NCI-H2227 treated with DMSO at 0.1 percent for 48 hours (cell line): ENCODE results near the gene WAPL.

Experiments used
- DNase-seq: peaks from one replicate; lab custom pipeline; 2025; lab: John Stamatoyannopoulos, UW

Gene WAPL

DNA sequence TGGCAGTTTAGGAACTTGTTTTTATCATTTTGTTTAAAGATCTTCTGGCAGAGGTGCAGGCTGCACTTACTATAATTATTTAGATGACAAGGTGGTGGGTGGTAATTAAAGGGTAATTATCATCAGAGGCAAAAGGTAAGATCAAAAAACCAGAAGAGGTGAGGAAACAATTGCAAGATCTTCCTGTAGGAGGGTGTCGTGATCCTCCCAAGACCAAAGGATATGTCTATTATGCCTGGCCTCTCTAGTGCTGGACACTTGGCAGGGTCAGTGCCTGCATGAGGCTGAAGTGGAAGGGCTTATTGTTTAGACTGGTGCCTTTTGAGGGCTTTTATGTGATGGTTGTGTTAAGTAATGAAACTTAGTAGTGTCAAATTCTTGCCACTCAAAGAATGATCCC, 1.8 kb upstream of the WAPL start:
- DNase-seq: peak; percentile 5

DNA sequence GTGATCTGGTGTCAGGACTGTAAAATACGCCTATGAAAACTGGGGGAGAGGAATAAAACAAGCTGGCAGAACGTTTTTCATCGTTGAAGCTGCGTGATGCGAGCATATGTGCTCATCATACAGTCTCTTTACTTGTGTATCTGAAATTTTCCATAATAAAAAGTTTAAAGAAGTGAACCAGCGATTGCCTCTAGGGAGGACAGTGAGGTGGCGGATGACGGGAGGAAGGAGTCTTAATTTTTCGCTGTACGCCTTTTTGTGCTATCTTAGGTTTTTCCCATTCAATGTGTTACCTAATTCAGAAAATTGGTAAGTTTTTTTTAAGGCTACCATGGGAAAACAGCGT, 891 bp upstream of the WAPL start:
- DNase-seq: no peak

DNA sequence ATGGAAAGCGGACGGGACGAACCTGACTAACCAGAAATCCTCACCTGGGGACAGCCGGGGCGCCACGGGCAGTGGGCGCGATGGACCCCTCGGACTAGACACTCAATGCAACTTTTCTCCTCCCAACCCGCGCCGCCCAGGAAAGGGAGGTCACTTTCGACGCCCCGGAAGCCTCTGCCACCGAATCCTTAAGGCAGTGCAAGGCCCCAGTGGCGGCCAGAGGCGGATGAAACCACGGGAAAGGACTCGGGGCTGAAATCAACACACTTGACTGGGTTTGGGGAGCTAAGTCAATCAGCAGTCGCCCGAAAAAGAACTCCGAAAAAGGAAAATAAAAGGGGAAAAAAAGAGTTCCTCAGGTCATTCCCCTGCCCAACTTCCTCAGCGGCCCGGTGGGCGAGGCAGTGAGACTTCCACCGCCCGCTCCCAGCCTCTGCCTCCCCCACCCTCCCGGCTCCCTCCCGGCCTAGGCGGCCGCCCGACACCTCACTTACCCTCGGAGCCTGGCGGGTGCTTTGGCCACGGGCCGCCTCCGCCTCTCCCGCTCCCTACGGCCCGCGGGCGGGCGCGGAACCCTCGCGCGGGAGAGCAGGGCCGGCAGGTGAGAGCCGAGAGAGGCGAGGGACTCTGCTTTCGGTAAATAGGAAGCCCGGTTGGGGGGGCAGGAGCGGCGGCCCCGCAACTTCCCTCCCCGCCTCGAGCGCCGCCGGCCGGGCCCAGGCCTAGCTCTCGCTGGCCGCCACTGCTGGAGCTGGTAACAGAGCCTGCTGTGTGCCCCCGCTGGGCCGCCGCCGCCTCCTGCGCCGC, 518 bp downstream of the WAPL start:
- DNase-seq: no peak

DNA sequence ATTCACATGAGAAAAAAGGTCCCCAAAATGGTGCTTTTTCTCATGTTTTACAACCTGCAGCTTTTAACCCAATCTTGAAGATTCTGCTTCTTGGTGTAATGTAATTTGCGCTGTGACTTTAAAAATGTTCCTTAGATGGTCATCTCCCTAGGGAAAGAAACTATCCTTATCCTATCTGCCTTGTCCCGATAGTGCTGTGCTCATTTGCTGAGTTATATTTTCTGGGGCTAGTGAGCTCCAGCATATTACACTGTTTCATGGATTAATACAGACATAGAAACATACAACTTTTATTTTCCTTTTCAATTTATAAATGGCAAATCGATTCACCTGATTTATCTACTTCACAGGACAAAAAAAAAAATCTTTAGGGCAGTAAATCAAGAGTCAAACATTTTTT, 2.8 kb downstream of the WAPL start:
- no peak for DNase-seq

DNA sequence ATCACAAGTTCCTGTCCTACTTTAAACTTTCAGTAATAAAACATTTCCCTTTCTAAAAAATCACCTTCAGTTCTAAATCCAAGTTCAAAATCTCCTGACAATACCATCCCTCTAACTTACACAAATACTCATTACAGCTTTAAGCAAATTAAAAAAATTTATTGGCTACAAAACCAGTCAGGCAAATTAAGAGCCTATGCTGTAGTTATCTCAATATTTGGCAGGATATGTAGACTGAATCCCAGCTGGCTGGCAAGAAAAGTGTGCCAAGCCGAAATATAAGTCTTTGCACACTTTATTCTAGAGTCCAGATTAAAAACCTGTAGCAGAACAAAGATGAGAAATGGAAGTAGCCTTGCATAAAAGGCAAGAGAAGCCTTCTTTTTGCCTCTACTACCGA, 9.5 kb downstream of the WAPL start:
- no peak for DNase-seq

DNA sequence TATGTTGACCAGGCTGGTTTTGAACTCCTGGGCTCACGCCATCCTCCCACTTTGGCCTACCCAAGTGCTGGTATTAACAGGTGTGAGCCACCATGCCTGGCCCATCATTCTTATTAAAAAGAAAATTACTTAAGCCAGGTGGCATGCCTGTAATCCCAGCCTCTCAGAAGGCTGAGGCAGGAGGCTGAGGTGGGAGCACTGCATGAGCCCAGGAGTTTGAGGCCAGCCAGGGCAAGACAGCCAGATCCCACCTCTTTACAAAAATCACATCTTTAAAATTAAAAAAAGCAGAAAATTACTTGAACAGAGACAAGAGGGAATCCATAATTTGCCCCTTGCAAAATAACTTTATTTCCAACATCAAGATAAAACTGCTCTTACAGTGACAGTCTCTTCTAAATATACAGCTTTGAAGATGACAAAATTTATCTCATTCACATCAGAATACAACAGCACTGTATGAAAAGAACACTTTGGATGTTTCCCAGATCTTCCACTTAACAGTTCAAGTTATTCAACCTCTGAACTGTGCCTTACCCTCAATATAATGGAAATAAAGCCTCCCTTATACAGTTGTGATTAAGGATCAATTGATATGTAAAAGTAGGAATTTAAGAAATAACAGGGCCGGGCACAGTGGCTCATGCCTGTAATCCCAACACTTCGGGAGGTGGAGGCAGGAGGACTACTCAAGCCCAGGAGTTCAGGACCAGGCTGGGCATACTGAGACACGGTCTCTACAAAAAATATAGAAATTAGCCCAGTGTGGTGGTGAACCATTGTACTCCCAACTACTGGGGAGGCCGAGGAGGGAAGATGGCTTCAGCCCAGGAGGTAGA, 10.3 kb downstream of the WAPL start:
- no peak for DNase-seq

DNA sequence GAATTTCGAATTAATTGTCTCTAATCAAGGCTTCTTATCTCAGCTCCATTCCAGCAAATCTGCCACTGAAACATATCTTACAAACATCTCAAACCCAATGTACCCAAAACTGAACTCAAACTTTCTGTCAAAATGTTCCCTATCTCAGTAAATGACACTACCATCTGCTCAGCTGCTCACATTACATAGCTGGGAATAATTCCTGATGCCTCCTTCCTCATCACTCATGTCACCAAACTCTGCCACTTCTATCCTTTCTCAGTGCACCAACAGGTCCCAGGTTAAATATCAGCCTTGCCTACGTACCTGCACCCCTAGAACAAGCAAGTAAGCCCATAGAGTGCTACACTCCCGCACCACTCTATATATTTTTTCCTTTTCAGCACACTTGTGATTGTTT, 12.4 kb downstream of the WAPL start:
- no peak for DNase-seq

DNA sequence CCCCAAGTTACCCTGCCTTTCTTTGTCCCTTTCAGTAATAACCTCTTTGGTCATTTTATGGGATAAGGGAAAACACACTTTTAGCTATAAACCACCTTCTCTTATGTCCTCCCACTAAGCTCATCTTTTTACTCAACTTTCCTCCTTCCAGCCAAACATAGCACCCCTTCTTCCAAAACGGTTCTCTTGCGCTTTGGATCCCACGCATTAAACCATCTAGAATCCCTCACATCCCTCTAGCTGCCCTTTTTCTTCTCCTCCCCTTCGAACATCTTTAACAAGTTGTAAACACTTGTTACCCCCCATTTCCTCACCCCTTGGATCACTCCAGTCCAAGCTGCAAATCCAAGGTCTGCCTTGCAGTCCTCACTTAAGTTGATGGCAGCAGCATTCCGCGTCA, 13.4 kb downstream of the WAPL start:
- DNase-seq: no peak

DNA sequence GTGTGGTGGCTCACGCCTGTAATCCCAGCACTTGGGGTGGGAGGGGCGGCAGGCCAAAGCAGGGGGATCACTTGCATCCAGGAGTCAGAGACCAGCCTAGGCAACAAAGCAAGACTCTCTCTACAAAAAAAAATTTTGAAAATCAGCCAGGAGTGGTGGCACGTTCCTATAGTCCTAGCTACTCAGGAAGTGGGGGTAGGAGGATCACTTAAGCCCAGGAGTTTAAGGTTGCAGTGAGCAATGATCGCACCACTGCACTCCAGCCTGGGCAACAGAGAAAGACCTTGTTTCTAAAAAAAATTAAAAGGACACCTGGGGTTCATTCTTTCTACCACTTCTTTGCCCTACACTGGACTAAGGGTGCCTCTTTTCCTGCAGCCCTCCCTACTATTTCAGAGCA, 15.1 kb downstream of the WAPL start:
- DNase-seq: no peak

DNA sequence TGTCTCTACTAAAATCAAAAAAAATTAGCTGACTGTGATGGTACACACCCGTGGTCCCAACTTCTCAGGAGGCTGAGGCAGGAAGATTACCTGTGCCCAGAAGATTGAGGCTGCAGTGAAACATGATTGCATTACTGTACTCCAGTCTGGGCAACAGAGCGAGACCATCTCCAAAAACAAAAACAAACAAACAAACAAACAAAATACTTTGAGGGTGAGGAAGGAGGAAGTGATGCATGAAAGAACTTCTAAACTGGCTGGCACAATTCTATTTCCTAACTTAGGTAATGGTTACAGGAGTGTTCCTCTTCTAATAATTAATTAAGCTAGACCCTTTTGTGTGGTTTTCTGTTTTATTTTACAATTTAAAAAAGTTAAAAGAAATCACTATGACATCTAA, 15.5 kb downstream of the WAPL start:
- DNase-seq: no peak

DNA sequence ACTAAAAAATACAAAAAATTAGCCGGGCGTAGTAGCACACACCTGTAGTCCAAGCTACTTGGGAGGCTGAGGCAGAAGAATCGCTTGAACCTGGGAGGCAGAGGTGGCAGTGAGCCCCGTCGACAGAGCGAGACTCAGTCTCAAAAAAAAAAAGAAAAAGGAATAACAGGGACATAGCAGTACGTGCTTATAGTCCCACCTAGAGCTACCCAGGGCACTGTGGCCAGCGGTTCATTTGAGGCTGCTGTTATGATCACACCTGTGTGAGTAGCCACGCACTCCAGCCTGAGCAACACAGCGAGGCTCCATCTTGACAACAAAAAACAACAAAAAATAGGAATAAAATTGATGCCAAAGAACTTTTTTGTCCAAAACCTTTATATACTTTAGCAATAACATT, 17.1 kb downstream of the WAPL start:
- DNase-seq: no peak

DNA sequence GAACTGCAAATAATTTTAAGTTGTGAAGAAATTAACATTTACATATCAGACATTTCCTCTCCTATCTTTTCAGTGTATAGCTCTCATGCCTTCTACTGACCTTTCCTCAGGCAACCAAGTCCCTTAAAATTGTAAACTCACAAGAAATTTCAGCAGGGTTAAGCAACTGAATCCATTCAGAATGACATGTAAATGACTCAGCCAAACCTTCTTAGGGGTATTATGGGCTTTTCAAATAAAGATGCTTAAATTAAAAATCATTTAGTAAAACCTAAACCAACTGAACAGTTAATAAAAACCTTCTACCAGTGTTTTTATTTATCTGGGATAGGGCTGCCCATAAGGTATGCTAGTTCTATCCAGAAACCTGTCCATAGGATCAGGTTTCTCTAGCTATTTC, 20.7 kb downstream of the WAPL start:
- no peak for DNase-seq

DNA sequence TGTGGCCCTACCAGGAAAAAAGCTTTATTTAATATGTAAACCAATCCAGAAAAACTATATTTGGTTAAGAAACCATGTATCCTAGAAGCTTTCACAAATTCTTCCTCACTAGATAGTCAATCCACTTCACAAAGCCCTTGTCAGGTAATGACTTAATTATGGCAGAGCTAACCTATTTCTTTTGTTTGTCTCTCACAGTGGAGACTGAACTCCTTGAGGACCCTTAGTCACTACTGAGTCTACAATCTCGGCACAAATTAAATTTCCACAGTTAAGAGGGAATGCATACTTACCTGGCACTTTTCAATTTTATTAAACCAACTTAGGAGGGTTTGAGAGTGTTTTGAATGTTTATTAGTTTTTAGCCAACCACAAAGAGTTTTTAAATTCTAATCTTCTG, 23.0 kb downstream of the WAPL start:
- no peak for DNase-seq

DNA sequence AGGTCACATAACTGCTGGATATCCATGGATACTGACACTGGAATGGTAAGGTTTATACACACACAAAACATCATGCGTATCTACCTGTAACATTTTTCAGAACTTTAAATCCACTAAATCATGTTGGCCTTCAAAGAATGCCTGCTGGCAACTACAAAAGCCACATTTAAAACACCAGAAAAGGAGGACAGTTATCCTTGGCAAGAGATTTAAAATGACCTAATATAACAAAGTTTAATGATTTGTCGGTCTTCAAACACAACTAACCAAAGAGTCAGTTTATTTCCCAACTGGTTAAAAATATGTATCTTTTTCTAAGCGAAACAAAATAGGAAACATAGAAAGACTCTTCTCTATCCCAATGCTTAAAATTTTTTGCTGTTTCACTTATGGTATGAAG, 24.0 kb downstream of the WAPL start:
- DNase-seq: no peak

DNA sequence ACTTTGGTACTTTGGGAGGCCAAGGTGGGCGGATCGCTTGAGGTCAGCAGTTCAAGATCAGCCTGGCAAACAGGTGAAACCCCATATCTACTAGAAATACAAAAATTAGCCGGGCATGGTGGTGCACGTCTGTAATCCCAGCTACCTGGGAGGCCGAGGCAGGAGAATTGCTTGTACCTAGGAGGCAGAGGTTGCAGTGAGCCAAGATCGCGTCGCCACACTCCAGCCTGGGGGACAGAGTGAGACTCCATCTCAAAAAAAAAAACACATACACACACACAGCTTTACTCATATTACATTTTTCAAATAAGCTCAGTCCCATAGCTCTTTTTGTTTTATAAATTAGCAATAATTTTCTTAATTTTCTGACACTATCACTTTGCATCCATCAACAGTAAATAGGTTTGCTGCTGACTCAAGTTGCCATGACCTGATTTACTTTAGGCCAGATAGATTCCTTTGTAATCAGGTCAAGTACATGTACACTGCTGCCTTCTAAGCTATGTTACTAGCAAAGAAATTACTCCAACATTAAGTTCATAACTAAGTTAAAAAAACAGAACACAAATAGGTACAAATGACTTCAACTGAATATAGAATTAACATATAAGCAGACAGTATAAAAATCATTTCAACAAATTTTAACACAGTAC, 31.5 kb downstream of the WAPL start:
- no peak for DNase-seq

DNA sequence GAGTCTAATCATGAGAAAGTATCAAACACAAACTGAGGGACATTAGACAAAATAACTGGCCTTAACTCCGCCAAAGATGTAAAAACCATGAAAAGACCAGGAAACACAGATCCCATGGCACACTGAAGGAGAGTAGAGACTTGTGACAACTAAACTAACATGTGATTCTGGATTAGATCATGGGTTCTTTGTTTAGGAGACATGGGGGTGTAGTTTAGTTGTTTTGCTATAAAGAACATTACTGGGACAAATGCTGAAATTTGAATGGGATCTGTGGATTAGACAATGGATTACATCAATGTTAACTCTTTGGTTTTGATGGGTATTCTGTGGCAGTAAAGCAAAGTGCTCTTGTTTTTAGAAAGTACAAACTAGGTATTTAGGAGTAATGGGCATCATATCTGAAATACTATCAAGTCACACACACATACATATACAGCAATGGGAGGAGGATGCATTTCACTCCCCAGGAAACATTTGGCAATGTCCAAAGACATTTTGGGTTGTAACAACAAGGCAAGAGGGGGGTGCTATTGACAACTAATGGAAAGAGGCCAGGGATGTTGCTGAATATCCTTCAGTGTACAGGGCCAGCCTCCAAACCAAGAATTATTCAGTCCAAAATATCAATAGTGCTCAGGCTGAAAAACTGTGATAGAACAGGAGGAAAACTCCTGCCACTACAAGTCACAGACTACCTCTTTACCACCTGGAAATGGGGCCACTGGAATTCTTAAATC, 32.4 kb downstream of the WAPL start:
- no peak for DNase-seq

DNA sequence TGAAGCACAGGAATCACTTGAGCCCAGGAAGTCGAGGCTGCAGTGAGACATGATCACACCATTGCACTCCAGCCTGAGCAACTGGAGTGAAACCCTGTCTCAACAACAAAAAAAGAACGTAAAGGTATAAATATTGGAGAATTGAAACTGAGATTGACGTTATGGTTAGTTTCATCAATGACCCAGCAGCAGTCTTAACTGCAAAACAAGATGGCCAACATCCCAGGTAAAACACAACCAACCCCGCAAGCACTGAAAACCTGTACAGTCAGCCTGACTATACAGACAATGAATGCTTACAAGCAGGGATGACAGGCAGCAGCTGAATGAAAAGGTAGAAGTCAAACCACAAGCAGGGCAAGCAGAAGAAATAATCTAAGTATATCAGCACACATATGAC, 34.7 kb downstream of the WAPL start:
- DNase-seq: no peak

DNA sequence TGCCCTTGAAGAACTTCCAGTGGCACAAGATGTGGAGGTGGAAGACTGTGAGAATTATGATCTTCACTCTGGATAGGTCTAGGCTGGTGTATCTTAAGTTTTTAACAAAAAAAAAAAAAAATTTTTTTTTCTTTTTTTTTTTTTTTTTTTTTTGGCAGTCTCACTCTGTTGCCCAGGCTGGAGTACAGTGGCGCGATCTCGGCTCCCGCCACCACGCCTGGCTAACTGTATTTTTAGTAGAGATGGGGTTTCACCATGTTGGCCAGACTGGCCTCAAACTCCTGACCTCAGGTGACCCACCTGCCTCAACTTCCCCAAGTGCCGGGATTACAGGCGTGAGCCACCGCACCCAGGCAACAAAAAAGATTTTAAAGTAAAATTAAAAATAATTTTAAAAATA, 37.9 kb downstream of the WAPL start:
- no peak for DNase-seq

DNA sequence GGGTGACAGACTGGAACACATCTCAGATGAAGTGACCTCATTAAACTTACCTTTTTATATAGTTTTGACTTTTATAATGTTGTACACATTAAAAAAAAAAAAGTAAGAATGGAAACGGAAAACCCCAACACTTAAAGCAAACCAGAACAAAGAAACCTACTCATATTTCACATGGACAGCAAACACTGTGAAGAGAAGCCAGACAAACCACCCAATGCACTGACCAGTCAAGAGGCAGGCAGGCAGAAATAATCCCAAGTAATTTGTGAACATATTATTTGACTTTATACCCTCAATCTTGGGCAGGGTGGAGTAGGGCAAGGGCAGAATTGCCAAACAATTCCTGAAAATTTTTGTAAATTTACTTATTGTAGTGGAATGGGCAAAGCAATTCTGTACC, 39.8 kb downstream of the WAPL start:
- no peak for DNase-seq

DNA sequence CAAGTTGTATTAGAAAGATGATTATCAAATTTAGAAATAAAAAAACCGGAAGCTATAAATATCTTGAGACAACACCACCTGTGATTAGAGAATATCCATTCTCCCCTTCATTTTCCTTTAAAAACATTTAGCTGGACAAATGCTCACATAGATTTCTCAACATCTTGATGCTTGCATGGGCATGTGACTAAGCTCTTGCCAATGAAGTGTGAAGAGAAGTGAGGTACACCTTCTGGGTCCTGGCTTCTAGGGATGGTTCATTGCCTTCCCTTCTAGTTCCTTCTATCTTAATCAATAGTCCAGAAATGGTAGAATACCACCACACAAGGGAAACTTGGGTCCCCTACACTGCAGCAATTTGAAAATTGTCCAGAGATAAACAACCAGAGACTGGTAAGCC, 41.0 kb downstream of the WAPL start:
- DNase-seq: no peak

DNA sequence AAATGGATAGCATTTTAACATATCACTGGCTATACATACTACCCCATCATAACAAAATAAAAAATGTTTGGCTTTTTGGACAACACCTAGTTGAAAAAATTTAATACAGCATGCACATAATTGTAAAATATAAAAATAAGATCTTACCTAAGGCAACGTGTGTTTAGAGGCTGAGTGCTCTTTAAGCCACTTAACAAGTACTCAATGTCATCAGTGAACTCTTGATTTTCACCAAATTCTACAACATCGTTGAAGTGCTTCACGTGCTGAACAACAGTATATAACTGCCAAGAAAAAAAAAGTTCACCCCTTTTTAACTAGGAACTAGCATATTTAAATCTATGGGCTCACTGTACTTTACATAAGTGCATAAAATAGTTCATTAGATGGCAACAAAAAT, 49.5 kb downstream of the WAPL start:
- no peak for DNase-seq

DNA sequence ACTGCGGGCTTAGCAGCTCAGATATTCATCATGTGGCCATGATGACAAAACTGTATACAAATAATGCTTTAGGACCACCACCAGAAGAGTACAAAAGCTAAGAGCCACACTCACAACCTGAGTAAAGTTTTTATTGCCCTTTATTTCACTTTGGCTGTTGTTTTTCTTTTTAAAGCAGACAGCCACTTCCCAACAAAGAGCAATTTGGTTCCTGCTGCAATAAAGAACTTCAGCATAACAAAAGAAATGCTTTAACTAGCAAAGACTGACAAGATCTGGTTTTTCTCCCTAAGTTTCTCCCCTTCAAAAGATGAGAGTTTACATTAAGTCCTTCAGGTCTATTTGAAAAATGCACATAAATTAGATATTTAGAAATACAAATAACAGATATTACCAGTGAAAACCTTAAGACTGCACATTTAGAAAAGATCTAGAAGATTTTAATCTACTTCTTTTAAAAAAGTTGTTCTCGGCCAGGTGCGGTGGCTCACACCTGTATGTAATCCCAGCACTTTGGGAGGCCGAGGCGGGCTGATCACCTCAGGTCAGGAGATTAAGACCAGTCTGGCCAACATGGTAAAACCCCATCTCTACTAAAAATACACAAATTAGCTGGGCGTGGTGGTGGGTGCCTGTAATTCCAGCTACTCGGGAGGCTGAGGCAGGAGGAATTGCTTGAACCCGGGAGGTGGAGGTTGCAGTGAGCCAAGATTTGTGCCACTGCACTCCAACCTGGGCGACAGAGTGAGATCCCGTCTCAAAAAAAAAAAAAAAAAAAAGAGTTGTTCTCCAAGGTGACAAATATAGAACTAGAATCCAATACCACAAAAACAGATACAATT, 59.4 kb downstream of the WAPL start:
- DNase-seq: no peak
